ENCODE data around the gene EME2. TPM values are rescaled to one million over a fixed set of nuclear protein-coding genes. Genes with fewer than 3 reads are reported as not detected.
A peak's percentile ranks its signal among the peaks of the same experiment; 100 is the strongest.

The EME2 gene
- total RNA-seq, 1 donor from 2014 or later: 41.5 TPM

DNA sequence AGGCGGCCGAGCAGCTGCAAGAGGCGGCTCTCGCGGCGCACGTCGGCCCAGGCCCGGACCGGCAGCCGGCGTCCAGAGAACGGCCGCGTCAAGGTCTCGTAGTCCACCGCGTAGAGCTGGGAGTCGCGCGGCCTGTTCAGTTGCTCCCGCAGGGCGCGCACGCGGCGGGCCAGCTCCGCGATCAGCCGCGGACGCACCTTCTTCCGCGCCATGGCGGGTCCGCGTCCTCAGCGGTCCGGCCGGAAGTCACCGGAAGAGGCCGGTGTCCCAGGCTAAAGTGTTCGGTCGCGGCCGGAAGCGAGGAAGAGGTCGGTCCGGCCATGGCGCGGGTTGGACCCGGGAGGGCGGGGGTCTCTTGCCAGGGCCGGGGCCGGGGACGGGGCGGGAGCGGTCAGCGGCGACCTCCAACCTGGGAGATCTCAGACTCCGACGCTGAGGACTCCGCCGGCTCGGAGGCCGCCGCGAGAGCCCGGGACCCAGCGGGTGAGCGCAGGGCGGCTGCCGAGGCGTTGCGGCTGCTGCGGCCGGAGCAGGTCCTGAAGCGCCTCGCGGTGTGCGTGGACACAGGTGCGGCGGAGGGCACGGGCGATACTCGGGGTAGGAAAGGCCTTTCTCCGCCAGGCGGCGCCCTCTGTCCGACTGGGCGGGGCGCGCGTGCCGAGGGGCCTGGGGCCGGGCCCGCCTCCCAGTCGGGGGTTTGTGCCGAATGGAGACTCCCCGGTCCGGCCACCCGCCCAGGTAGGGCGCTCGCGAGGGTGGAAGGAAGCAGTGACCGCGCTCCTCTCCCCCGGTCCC lies 495 bp downstream of the EME2 start, which contains the start of gene MRPS34:
Gene MRPS34, minus strand, starts transcription at position 227 of the 795 bp plus-strand sequence. Its CDS starts 15 bp downstream, at position 212.
- Mint-ChIP-seq H3K9me3 (no peaks in the 10 kb centered on the region), H3K27me3 (ENCODE audit: low read depth) (no peaks in the 10 kb centered on the region), H3K27ac (peak within 1 kb of the TSS; percentile 94), H3K4me3 (peak within 1 kb of the TSS; percentile 94), H3K36me3 (peaks cover under 1% of the 10 kb centered on the region), H3K4me1 (peaks cover 21% of the 10 kb centered on the region)
- TF ChIP-seq, protein P1, sequence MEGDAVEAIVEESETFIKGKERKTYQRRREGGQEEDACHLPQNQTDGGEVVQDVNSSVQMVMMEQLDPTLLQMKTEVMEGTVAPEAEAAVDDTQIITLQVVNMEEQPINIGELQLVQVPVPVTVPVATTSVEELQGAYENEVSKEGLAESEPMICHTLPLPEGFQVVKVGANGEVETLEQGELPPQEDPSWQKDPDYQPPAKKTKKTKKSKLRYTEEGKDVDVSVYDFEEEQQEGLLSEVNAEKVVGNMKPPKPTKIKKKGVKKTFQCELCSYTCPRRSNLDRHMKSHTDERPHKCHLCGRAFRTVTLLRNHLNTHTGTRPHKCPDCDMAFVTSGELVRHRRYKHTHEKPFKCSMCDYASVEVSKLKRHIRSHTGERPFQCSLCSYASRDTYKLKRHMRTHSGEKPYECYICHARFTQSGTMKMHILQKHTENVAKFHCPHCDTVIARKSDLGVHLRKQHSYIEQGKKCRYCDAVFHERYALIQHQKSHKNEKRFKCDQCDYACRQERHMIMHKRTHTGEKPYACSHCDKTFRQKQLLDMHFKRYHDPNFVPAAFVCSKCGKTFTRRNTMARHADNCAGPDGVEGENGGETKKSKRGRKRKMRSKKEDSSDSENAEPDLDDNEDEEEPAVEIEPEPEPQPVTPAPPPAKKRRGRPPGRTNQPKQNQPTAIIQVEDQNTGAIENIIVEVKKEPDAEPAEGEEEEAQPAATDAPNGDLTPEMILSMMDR (IDR thresholded peaks at IDR 0.05; ENCODE audit: unreplicated experiment): peak; percentile 93
- peak; percentile 76 to 86 for DNase-seq (ENCODE audit: low spot score in 2 of 2, unreplicated experiment in 2 of 2)

- Mint-ChIP-seq H3K36me3 (no peaks in the 10 kb centered on the region), H3K4me1 (peaks cover 21% of the 10 kb centered on the region), H3K4me3 (peak overlapping the region; percentile 94), H3K9me3 (no peaks in the 10 kb centered on the region), H3K27me3 (ENCODE audit: low read depth) (no peaks in the 10 kb centered on the region), H3K27ac (peak overlapping the region; percentile 34)
- TF ChIP-seq, protein P1 (IDR thresholded peaks at IDR 0.05; ENCODE audit: unreplicated experiment): peak; percentile 37
- no peak for DNase-seq (ENCODE audit: low spot score in 2 of 2, unreplicated experiment in 2 of 2)
Observed at GRCh38 chr16:1773703-1774447, 1.3 kb downstream of the EME2 start.

GRCh38 chr16:1774448-1774780 lies 1.8 kb downstream of the EME2 start:
- Mint-ChIP-seq H3K36me3 (no peaks in the 10 kb centered on the region), H3K27ac (no peak overlapping the region), H3K4me1 (peaks cover 21% of the 10 kb centered on the region), H3K4me3 (peak overlapping the region; percentile 94), H3K27me3 (ENCODE audit: low read depth) (no peaks in the 10 kb centered on the region), H3K9me3 (no peaks in the 10 kb centered on the region)
- TF ChIP-seq, protein P1 (IDR thresholded peaks at IDR 0.05; ENCODE audit: unreplicated experiment): no peak
- no peak for DNase-seq (ENCODE audit: low spot score in 2 of 2, unreplicated experiment in 2 of 2)

DNA sequence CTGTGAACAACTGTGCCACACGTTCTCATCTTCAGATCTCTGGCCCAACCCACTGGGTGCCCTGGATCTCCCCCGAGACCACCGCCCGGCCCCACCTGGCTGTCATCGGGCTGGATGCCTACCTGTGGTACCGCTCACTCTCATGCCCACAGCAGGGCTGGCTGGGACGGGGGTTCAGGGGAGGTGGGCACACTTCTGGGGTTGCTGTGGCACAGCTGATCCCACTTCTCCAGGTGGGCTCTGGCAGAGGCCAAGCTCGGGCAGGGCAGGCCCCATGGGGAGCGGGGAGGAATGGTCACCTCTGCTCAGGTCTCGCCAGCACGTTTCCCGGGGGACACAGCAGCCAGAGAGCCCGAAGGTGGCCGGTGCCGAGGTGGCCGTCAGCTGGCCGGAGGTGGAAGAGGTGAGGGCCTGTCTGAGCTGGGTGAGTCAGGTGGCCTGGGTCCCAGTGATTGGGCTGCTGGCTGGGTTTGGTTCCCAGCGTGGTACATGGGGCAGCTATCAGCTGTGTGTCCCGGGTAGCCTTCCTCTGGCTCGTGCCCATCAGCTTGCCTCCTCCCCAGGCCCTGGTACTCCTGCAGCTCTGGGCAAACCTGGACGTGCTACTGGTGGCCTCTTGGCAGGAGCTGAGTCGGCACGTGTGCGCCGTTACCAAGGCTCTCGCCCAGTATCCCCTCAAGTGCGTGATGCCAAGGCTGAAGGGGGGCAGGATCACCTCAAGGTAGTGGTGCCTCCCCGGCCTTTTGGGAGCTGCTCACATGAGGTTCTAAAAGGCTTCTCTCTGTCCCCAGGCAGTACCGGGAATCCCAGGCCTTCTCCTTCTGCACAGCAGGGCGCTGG lies 2.6 kb downstream of the EME2 start:
- Mint-ChIP-seq H3K4me3 (peak overlapping the region; percentile 56), H3K27me3 (ENCODE audit: low read depth) (no peaks in the 10 kb centered on the region), H3K27ac (no peak overlapping the region), H3K36me3 (no peaks in the 10 kb centered on the region), H3K9me3 (no peaks in the 10 kb centered on the region), H3K4me1 (peaks cover 18% of the 10 kb centered on the region)
- DNase-seq (ENCODE audit: low spot score in 2 of 2, unreplicated experiment in 2 of 2): no peak
- TF ChIP-seq, protein P1 (IDR thresholded peaks at IDR 0.05; ENCODE audit: unreplicated experiment): no peak

- TF ChIP-seq, protein P1 (IDR thresholded peaks at IDR 0.05; ENCODE audit: unreplicated experiment): no peak
- Mint-ChIP-seq H3K4me1 (peaks cover 14% of the 10 kb centered on the region), H3K4me3 (peak overlapping the region; percentile 13), H3K9me3 (no peaks in the 10 kb centered on the region), H3K27ac (no peak overlapping the region), H3K36me3 (no peaks in the 10 kb centered on the region), H3K27me3 (ENCODE audit: low read depth) (no peaks in the 10 kb centered on the region)
- no peak for DNase-seq (ENCODE audit: low spot score in 2 of 2, unreplicated experiment in 2 of 2)
Observed at GRCh38 chr16:1775846-1776671, 3.4 kb downstream of the EME2 start.

Measured in mesothelial cell of epicardium (in vitro differentiated cells).